HG02798 (cell line): ENCODE results near the gene CDYL.

Experiments used
- ATAC-seq: cut with Tn5 transposase; IDR thresholded peaks from one replicate; pipeline ENCODE4 v1.9.1; 2021; ENCODE audit warnings: mild to moderate bottlenecking; ENCODE audit not compliant: unreplicated experiment, poor library complexity

CDYL gene, protein sequence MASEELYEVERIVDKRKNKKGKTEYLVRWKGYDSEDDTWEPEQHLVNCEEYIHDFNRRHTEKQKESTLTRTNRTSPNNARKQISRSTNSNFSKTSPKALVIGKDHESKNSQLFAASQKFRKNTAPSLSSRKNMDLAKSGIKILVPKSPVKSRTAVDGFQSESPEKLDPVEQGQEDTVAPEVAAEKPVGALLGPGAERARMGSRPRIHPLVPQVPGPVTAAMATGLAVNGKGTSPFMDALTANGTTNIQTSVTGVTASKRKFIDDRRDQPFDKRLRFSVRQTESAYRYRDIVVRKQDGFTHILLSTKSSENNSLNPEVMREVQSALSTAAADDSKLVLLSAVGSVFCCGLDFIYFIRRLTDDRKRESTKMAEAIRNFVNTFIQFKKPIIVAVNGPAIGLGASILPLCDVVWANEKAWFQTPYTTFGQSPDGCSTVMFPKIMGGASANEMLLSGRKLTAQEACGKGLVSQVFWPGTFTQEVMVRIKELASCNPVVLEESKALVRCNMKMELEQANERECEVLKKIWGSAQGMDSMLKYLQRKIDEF

DNA sequence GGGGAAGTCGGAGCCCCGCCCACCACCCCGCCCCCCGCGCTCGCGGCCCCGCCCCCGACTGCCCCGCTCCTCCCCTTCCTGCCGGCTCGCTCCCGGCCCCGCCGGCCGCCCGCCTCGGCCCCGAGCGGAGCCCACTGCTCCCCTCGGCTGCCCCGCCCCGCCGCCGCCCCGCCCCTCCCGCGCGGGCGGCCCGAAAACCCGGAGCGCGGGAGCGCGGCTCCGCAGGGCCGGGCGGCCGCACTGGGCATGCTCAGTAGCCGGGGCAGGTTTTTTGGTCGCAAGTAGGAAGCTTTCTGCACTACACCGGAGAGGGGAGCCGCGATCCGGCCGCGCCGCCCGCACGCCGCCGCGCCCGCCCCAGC lies at the start of gene CDYL:
Gene CDYL (plus strand): TSS at position 274 of the 362 bp plus-strand sequence. CDS start 380 bp downstream, outside the sequence.
- peak; percentile 74 for ATAC-seq

DNA sequence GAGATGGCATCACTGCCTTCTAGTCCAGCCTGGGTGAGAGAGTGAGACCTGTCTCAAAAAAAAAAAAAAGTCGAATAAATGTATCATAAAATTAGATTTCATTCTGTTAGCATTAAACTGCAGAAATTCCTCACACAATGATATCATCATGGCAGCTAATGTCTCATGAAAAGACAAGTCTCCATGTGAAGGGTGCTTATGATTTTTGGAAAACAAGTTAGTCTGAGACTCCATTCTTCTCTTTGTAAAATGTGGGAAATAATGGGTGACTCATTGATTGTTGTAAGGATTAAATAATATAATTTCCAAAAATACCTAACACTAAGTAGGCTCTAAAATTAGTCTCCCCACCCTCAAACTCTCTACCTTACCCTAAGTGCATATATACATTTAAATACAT lies 49.6 kb upstream of the CDYL start:
- ATAC-seq: no peak

DNA sequence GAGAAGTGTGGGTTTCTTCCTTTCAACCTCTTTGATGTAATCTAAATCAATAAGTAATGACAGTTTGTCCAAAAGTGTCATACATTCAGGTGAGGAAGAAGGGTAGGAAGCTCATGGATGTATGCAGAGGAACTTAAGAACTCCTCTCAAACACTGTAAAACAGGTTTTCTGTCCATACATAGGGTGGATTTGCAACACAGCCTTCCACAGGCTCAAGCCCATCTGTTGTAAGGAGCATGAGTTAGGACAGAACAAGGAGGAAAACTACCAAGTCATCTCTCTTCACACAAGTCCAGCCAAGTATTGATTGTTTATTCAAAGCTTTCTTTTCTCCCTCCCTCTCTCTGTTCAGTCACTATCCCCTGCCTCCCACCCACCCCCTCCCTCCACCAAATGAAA lies 49.0 kb upstream of the CDYL start:
- no peak for ATAC-seq

DNA sequence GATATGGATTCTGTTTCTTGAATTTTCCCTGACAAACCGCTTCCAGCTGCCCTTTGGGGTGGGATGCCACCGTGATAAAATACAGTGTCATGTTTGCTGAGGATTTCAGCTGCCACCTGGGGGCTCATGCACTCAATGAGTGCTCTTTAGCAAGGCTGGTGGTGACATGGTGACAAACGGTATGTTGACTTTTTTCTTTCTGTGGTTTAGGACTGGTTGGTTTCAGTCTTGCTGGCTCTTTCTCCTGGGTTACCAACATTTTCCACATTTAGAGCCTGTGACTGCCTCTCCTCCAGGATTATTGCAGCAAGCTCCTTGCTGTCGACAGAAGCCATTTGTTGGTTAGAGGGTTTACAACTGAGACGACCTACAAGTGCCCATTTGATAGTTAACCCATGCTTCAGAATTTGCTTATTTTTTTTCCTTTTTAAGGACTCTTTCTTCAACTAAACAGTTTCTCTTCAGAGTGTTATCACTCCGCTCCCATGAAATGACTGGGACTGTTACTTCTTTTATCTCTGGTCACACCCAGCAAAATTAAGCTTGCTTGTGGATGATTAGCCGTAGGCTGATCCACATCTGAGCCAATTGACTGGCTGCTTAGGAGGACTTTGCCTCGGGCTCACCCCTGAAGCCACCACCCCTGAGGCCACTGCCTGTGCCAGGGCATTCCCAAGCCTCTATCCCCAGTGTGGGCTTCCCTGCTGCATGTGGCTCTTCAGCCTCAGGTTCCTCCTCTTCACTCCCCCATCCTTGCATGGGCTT lies 48.4 kb upstream of the CDYL start:
- ATAC-seq: no peak

DNA sequence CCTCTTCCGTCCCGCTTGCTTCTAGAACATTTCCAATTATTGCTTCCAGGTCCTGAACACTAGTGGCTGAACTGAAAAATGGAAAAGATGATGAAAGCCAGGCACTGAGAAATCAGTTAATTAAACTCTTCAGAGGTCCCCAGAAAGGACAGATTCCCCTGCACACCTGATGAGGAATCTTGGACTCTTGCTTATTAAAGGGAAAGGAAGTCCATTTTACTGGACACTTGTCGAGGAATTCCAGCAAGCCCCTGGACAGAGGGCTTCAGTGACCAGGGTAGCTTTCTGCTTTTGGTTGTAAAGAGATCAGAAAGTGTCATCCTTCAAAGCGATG lies 47.8 kb upstream of the CDYL start:
- no peak for ATAC-seq

DNA sequence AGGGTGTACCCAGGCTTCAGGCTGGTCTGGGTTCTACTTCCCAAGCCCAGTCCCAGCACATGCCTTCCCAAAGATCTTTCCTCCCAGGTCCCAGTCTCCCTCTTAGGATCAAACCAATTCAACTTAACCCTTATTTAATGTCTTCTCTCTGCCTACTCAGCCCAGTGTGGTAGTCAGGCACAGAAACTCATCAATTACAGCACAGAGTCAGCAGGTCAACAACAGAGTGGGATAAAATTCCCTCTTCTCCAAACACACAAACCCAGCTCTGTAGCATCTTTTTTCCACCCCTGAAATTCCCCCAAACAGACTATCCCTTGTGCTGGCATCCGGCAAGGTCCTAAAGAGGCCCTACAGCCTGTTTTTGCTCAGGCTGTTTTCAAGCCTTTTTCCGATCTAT lies 47.3 kb upstream of the CDYL start:
- no peak for ATAC-seq

DNA sequence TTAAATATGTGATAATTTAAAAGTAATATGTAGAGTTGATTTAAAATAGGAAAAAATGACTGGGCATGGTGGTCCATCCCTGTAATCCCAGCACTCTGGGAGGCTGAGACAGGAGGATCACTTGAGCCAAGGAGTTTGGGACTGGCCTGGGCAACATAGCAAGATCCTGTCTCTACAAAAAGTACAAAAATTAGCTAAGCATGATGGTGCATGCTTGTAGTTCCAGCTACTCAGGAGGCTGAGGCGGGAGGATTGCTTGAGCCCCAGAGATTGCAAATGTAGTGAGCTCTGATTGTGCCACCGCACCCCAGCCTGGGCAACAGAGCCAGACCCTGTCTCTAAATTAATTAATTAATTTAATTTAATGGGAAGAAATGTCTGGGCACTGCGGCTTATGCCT lies 44.2 kb upstream of the CDYL start:
- no peak for ATAC-seq

DNA sequence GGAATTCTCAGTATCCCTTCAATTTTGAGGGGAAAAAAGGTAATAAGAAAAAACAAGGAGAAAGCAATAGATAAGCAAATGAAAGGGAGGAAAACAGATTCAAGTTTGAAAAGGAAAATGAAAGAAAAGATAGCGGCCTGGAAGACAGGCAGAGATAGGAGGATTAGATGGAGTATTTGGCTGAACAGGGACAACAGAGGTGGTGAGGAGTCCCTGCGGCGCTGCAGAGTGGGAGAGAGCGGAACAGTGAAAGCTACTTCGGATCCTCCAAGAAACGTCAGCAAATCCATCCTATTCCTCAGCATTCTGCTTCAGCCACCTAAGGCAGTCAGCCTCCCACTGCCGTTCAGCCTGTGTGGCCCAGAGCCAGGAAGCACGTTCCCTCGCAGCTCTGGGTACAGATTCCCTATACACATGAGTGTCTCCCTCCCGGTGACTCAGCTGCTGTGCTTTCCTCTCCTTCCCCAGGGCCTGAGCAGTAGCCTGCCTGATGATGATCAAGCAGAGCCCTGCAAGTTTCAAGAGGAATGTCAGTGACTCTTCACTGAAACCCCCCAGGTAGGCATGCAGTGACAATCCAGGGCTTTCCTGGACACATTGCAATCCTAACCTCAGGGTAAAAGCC lies 43.4 kb upstream of the CDYL start:
- ATAC-seq: no peak

DNA sequence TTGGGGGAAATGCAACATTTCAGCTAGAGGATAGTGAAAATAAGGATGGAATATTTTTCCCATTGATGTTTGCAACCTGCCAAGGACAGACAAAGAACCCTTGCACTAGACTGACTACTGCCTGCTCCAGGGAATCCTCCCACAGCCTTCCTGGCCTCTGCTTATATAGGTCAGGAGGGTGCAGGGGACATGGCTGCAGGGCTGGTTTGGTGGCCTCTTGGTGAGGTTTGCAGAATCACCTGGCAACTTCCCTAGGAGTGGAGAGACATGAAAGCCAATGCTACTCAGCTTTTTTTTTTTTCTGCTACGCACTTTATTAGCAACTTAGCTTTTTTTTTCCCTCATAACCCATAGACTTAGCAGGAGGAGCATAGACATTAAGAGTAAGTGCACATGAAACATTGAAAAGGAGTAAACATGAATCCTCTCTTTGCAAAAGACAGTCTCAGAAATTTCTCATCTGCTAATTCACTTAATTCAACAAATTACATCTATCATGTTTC lies 39.8 kb upstream of the CDYL start:
- ATAC-seq: no peak

DNA sequence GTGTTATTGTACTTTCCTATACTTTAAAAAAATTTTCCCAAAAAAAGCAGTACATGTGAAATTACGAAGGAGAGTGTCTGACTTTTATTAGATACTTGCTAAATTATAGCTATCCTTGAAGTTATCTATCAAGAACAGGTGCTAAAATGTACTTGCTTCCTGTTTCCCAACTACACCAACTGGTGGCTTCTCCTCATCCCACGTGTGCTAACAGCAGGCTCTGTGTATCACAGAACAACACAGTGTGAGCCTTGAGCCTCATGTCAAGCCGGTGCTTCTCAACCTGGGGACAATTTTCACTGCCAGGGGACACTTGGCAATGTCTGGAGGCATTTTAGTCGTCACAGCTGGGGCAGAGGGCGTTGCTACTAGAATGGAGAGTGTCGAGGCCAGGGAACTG lies 36.2 kb upstream of the CDYL start:
- no peak for ATAC-seq

DNA sequence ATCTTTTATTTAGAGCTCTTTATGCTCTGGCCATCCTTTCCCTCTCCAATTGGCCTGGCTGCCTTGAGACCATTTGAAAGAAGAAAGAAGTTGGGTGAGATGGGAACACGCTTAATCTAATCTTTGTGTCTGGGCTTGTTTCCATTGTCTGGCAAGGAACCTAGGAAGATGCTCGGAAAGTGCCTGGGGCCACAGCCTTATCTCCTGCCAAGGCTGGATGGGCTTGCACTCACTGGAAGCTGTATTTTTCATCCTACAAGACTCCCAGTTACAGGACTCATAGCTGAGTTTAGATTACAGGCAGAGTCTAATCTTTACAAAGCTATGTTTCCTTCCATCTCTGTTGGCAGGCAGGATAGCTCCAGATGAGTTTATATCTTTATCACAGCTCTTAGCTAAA lies 33.1 kb upstream of the CDYL start:
- no peak for ATAC-seq

DNA sequence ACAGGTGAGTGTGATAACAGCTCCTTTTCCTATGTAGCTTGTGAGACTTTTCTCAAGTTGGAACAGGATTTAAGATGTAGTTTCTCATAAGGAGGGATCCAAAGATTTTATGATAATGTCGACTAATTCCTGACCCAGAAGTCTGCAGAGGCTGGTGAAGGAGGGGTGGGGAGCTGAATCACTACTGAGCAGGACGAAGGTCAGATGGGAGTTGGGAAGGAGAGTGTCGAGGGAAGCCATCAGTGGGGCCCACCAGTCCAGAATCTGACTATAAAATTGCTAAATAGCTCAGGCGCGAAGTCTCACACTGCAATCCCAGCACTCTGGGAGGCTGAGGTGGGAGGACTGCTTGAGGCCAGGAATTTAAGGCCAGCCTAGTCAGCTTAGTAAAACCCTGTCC lies 32.3 kb upstream of the CDYL start:
- ATAC-seq: no peak

DNA sequence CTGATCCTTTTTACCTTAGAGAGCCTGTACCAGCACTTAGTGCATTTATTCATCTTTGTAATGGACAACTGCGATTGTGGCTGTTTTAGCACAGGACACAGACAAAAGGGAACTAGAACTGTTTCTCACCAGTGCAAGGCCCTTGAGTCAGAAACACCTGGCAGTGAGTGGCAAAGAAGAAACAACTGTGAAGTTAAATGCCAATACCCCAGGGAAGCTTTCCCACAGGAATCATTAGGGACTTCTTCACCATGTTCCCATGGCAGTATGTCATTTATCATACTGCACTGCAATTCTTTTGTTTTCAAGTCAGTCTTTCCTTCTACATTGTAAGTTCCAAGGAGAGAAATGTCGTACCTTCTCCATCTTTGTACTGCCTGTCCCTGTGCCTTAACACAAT lies 28.6 kb upstream of the CDYL start:
- no peak for ATAC-seq

DNA sequence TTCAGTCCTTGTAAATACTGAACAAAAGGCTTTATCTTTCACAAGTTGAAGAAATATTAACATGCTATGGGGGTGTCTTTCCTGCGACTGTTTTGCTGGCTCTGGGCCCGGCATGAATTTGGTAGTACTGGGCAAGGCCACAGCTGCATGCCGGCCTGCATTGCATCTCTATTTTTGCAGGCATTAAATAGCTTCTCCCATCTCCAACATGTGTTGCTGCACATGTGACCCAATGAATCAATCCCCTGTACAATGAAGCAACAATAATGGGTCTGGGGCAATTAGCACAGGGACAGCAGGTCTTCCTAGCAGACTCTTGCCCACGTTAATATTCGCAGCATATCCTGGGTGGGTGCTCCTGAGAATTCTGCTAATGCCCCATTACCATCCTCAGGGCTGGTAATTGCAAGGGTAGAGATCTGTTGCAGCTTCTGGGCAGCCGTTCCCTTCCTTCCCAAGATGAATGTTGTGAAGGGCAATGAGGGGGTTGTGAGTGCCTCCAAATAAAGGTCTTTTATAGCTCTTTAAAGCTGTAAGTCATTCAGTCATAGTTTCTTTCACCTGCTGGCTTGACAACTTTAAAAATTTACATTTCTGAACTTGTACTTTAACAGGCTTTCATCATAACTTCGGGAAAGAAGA lies 24.3 kb upstream of the CDYL start:
- ATAC-seq: no peak

DNA sequence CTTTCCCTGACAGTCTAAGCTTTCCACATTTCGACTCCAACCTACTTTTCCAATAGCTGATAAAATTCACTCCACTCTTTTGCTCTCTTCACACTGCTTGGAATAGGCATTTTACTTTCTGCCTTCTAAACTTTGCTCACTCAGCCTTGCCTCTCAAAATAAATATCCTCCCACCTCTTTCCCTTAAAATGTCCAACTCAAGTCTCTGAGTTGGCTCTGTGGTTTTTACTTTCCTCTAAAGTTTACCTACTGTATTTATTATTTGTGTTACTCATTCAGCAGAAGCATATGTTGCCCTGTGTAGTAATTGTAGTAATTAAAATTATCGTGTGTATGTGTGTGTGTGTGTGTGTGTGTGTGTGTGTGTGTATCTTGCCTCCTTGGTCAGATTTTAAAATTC lies 20.0 kb upstream of the CDYL start:
- ATAC-seq: no peak

DNA sequence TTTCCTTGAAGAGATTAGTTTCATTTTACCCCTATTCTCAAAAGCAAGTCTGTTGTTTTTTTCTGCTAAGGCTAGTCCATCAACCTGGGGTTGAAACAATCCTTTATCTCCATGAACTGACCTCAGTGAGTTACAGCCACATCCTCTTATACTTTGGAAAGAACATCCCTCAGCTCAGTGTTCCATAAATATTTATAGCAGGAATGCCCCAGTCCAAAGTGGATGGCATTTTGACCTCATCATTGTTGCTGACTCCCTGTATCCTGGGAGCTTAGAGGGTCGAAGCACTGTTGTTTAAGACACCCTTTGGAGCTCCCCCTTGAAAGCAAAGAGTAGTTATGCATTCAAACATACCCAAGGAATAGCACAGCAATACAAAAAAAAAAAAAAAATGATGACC lies 16.2 kb upstream of the CDYL start:
- no peak for ATAC-seq

DNA sequence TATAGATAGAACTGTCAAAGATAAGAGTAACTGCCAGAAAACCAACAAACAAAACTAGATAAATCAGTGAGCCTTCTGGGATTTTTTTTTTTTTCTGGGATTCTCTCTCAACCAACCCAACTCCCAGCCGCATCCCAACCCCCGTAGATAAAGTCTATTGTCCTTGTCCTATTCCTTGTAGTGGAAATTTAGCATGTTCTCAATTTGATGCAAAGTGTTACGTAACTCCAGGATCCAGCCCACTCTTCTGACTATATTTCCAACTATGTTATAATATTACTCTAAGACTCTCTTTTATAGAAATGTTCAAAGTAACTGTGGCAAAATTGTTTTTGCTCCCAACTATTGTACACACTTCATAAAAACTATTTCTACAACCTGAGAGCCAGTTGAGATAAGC lies 15.4 kb upstream of the CDYL start:
- ATAC-seq: no peak

DNA sequence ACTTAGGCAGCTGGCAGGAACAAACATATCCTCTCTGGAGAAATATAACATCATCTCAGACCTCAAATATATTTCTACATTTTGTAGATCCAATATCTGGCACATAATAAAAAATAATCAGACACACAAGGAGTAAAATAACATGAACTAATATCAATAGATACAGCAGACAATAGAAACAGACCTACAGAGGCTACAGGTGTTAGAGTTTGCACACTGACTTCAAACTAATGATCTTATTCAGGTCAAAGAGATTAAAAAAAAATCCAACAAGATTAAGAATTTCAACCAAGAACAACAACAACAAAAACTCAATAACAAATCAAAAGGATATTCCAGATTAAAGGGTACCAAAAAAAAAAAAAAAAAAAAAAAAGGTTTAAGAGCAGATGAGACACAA lies 13.9 kb upstream of the CDYL start:
- no peak for ATAC-seq

DNA sequence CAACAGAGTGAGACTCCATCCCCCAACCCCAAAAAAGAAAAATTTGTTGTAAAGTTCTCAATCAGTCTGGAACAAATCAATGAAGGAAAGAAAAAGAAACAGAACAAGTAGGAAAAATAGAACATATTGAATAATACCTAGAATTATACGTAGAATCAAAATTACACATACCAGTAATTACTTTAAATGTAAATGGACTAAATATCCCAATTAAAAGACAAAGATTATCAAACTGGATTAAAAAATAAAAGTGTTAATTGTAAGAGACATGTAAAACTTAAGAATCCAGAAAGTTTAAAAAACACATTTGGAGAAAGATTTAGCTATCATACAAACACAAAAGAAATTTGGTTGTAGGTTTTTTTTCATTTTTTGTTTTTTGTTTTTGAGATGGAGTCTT lies 12.3 kb upstream of the CDYL start:
- ATAC-seq: no peak

DNA sequence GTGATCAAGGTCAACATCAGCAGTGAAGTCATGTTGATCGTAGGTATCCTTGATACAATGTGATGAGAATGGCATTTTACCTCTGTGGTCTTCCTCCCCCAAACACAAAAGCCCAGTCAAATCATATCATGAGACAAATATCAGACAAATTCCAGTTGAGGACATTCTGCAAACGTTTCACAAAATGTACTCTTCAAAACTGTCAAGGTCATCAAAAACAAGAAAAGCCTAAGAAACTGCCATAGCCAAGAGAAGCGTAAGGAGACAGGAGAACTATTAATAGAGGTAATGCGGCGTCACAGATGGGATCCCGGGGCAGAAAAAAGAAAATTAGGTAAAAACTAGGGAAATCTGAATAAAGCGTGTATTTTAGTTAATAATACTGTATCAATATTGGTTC lies 7.4 kb upstream of the CDYL start:
- ATAC-seq: no peak

DNA sequence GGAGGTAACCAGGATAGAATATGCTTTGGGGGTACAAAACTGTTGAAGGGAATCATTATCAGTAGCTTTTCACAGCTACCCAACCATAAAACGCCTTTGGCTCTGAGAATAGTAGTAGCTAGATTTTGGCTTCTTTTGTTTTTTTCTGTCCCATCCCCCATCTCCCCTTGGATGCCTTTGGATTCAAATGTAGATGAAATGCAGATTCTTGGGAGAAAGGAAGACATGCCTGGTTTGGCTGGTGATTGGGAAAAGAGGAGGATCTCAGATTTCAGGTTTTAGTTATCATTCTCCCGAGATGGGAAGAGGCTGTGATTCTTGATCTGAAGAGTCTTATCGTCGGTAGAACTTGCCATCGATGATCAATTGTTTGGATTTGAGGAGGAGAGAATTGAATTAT lies 3.5 kb upstream of the CDYL start:
- ATAC-seq: no peak
